GM21390 (cell line): ENCODE data around the gene BNIP3.
A peak's percentile ranks its signal among the peaks of the same experiment; 100 is the strongest.
"Not testable (repeated sequence)": the region's sequence is repeated elsewhere in the genome, so short reads cannot be mapped to it uniquely, and the experiment has no call there.

ENCODE experiments used
- ATAC-seq: cut with Tn5 transposase; IDR thresholded peaks from one replicate; pipeline ENCODE4 v1.9.1; 2021; ENCODE audit not compliant: unreplicated experiment

BNIP3 gene

DNA sequence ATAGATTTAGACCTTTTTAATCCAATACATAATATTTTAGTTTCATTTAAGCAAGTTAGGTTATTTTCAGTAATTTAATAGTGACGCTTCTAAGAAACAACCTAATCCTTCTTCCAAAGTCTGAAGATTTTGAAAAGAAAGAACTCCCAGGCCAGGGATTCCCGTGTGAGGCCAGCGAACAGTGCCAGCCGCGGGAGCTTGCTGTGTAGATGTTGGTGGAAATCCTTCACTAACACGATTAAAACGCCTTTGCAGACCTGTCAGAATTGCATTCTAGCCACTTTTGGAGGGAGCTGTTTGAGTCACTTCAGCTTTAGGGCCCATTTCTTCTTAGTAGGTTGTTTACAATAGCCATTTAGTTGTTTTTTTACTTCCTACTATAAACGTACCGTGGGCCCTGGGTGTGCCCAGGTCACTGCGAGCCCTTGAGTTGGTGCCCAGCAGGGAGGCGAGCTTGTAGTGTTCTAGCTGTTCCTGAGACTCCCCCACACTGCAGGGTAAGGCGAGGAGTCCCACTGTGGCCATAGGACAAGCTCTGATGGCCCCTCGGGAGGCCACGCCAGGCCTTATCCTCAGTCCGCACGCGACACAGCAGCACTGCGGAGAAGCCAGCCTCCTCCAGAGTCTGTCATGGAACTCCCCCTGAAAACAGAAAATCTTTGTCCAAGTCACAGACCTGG is 48.6 kb downstream of the BNIP3 start:
- ATAC-seq = no peak

DNA sequence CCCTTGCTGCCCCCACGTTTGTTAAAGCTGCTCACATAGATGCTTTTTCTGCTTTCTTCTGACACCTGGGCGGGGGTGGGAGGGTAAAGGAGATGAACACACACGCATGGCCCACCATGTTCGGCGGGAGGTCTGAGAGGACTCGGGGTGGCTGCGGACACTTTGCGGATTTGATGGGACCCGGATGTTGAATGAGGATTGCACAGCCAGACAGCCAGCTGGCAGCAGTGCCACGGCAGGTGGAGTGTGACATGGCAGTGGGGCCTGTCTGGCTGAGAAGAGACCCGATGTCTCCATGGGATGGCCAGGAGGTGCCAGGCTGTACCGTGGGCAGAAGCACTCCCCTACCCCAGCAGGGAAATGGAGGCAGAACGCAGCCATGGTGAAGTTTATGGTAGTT is 49.7 kb downstream of the BNIP3 start:
- no peak for ATAC-seq

DNA sequence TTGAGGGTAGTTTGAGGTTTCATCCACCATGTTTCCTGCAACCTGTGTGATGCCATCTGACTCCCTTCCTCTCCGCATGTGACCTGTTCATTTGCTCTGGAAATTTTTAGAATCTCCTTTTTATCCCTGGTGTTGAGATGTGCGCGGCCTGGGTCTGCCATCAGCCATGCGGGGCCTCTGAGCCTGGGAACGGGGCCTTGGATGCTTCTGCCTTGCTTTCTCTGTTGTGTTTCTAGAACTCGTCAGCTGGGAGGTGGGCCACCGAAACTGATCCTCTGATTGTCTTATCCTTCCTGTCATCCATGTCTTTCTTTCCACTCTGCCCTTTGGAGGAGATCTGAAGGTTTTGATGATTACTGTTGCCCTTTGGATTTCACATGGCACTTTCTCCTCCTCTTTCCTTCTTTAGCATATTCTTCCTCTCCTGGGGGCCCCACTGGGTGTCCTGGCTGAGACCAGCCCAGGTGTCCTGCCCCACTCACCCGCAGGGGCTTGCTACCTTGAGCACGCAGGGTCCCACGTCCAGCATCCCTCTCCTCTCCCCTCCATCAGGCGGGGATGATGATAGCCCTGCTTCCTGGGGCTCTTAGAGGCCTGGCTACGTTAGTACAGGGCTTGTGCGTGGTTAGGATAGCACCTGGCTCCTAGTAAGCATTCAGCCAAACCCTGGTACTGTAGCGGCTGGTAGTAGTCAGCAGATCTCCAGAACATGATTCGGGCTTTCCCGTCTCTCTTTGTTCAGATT is 51.0 kb downstream of the BNIP3 start:
- no peak for ATAC-seq

DNA sequence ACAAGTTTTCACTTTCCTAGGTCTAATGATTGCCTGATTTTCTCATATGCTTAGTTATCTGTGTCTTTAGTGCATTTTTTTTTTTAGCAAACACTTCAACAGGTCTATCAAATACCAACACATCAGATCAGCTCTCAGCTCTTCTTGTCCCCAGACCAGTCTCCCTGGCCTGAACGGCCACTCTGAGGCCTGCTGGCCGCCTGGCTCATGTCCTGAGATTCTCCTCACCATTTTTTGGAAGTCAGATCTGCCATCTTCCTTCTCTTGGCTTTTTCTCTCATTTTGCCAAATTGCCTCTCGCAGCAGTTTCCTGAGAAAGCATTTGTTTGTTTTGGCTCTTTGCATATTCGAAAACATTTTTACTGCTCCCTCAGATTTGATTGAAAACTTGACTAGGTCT is 51.6 kb downstream of the BNIP3 start:
- ATAC-seq = no peak

DNA sequence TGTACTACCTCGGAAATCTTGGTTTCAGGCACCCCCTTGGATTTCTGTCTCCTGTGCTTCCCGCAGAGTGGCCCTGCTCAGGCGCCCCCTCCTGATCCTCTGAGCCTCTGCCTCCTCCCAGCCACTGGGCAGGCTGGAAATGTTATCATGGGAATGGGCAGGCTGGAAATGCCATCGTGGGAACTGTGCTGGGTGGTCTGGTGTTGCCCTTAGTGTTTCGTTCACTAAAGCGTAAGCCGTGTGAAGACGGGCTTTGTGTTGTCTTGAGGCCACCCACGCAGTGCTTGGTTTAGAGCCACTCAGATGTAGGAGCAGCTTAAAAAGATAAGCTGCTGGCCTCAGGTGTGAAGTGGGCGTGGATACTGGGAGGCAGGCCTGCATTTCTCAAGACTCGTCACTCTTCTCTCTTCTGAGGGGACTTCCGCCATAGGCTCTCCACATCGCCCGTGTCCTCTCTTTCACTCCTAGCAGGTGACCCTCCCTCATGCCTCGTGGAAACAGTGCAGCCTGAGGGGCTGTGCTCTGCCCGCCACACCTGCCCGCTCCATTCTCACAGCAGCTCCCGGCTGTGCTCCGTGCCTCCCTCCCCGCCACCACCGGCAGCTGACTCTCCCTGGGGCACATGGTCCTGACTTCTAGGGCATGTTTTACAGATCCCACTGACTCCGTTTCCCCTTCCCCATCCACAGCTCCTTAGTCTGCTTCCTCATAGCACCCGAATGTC is 52.4 kb downstream of the BNIP3 start:
- ATAC-seq = no peak

DNA sequence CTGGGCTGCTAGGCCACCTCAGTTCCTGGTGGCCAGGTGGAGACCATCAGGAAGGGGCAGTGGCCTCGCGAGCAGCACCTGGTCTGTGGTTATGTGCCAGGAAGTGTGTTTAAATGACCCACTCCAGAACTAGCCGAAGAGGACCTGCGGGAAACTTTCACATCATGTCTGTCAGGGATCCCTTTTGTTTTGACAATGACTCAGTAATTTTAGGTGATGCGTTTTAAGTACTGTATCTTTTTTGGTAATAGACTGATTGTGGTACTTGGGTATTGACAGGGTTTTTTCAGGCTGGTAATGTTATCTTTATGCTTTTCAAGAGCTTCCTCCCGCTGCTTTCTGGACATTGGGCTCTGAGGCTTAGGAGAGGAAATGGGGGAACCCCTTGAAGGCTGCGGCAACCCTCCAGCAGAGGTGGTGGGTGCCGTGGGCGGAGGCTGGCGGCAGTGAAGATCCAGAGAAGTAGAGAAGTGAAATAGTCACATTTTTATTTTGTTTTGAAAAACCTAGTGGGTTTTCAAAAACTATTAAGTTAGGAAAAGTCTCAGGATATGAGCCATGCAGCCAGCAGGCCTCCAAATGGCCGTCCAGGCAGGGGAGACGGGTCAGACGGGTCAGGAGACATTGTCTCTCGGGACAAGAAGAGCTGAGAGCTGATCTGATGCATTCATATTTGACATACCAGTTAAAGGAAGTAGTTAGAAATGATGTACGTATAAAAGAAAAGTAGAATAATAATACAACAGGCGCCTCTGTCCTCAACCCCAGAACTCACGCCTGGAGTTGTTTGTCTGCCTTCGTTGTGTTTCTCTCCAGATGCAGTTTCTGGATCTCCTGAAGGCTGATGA is 53.3 kb downstream of the BNIP3 start:
- ATAC-seq = peak; percentile 81

DNA sequence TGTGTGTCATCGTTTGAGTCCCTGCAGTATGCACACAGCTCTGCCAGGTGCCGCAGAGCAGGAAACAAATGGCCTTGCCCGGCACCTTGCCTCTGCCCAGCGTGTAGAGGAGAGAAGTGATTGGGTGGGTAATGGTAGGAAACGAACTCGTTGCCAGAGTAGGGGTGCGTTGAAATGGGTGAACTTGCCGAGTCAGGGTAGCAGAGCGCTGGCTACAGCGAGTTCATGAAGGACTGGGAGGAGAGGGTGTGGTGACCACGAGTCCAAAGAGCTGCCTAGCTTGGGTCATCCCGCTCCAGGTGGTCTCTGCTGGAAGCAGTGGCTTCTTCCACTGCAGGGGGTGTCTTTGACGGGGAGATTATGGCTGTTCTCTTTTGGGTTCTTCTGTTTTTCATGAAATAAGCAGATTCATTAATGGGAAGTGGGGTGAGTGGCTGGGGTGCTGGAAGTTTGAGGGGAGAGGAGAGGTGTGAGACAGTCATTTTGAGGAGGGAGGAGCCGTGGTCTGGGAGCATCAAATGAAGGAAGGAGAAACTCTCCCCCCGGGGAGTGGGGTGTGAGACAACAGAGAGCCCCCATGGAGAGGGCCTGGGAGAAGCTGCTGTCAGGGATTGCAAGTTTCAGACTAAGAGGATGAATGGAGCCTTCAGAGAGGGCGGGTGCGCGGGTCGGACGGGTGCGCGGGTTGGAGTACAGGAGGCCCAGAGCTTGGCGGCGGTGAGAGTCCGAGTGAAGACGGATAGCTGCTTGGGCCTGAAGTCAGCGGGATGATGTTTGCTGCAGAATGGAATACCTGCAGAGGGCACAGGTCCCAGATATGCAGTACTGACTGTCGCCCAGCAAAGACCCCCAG is 54.8 kb downstream of the BNIP3 start:
- no peak for ATAC-seq

DNA sequence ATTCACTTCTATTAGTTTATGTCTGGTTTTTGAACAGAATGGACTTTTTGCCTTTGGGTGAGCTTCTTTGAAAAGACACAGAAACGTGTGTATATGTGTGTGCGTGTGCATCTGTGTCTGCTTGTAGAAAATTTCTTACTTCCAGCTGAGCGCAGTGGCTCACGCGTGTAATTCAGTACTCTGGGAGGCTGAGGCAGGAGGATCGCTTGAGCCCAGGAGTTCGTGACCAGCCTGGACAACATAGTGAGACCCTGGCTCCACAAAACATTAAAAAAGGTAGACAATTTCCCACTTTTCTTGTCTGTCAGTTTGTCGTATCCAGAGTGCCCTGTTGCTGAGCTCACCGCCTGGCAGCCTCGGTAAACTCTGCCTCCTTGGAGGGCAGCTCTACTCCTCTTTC is 55.5 kb downstream of the BNIP3 start:
- ATAC-seq = no peak

DNA sequence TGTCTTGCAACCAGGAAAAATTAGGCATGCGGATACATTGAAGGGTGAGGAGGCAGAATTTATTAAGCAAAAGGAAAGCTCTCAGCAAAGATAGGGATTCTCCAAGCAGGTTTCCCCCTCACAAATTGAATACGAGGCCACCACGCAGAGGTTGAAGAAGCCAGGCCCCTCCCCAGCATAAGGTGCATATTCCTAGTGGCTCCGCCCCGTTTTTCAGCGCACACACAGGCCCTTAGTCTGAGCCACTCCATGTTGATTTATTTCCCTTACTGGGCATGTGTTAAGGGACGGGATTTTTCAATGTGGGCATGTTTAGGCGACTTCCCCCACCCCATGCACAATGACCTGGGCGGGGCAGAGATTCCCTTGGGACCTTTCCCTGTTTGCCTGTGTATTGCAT is 56.0 kb downstream of the BNIP3 start:
- ATAC-seq = no peak

DNA sequence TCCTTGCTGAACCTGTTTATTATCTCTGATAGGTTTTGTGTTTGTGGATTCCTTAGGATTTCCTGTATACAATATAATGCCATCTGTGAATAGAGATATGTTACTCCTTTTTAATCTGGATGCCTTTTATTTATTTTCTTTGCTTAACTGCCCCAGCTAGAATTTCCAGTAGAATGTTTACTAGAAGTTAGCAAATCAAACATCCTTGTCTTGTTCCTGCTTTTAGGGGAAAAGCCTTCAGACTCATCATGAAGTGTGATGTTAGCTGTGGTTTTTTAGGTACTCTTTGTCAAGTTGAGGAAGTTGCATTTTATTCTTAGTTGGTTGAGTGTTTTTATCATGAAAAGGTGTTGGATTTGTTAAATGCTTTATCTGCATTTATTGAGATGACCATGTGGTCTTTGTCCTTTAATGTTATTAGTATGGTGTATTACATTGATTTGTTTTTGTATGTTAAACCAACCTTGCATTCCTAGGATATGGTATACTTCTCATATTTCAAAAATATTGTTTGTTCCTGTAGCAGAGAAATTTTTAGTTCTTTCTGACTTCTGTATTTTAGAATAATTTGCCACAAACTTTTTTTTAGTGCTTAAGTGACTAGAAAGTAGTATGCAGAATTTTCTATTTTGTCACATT is 56.6 kb downstream of the BNIP3 start:
- ATAC-seq = no peak

DNA sequence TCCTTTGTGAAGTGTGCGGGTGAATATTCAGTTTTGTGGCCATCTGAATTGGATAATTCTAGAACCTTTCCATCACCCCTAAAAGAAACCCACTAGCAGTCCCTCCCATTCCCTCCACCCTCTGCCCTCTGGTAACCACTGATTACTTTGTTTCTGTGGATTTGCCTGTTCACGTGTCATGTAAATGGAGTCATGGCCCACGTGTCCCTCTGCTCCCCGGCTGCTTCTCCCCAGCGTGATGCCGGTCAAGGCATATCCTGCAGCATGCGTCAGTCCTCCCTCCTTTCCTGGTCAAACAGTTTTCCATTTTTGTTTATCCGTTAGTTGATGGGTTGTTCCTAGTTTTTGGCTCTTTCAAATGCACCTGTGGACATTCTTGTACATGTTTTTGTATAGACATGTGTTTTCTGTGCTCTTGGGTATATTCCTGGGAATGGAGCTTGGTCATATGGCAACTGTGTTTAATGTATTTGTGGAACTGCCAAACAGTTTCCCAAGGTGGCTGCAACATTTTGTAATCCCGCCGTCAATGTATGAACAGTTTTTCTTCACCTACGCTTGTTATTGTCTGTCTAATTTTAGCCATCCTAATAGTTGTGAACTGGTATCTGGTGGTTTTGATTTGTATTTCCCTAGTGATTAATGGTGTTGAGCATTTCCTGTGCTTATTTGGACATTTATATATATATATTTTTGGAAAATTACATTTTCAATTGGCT is 58.5 kb downstream of the BNIP3 start:
- no peak for ATAC-seq

DNA sequence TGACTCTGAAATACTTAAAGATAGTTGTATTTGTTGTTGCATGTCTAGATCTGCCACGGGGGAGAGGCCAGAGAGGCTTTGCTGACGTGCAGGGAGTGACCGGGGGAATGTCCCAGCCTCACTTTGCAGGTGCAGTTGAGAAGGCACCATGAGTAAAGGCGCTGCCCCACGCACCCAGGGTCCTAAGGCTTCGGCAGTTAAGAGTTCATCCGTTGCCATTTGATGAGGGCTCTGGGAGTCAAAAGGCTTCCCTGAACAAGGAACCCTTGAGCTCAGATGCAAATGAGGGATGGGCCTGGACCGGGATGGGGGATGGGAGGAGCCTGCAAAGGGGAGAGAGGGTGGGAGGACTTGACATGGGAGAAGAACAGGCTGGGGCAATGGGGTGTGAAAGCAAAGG is 60.5 kb downstream of the BNIP3 start:
- no peak for ATAC-seq

DNA sequence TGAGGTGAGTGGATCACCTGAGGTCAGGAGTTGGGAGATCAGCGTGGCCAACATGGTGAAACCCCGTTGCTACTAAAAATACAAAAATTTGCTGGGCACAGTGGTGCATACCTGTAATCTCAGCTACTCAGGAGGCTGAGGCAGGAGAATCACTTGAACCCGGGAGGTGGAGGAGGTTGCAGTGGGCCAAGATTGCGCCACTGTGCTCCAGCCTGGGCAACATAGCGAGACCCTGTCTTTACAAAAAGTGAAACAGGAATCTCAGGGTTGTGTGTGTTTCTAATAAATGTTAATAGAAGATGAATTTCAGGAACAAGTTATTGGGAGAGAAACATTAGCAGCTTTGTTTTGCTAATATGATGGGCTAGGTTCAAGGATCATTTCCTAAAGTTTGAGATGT is 61.0 kb downstream of the BNIP3 start:
- ATAC-seq = no peak

DNA sequence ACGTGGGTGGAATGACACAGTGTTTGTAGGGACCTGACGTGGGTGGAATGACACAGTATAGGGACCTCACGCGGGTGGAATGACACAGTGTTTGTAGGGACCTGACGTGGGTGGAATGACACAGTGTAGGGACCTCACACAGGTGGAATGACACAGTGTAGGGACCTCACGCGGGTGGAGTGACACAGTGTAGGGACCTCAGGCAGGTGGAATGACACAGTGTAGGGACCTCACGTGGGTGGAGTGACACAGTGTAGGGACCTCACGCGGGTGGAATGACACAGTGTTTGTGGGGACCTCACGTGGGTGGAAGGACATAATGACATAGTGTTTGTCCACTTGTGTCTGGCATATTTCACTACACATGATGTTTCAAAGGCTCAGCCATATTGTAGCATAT is 61.6 kb downstream of the BNIP3 start:
- ATAC-seq = no peak

DNA sequence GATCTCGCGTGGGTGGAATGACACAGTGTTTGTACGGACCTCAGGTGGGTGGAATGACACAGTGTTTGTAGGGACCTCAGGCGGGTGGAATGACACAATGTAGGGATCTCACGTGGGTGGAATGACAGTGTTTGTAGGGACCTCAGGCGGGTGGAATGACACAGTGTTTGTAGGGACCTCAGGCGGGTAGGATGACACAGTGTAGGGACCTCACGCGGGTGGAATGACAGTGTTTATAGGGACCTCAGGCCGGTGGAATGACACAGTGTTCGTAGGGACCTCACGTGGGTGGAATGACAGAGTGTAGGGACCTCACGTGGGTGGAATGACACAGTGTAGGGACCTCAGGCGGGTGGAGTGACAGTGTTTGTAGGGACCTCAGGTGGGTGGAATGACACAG is 62.3 kb downstream of the BNIP3 start:
- ATAC-seq = not testable (repeated sequence)
